PFSK-1 (cell line): ENCODE results near the gene LGALS3BP.

Experiments
- FOXP2 ChIP-seq: optimal IDR thresholded peaks from 2 replicates; pipeline ENCODE3; 2011; ENCODE audit warnings: borderline replicate concordance, control low read depth, inconsistent platforms; ENCODE audit not compliant: insufficient read depth; ENCODE audit errors: extremely low read length, extremely low read depth
- POLR2AphosphoS5 ChIP-seq: IDR thresholded peaks from 2 replicates; pipeline ENCODE4 v1.6.1; 2012; ENCODE audit warnings: low read depth, mild to moderate bottlenecking, control low read depth, low read length, moderate library complexity
- REST ChIP-seq, 2 experiments: IDR thresholded peaks; 2 replicates each; pipeline versions ENCODE4 v1.6.1 to v1.8.0; 2011 to 2012; ENCODE audit warnings: low read depth in 2 of 2, low read length in 2 of 2, control low read depth in 1 of 2, inconsistent platforms in 1 of 2, mild to moderate bottlenecking in 1 of 2, moderate library complexity in 1 of 2; ENCODE audit not compliant: insufficient read depth in 1 of 2
- SIN3A ChIP-seq: IDR thresholded peaks from 2 replicates; pipeline ENCODE4 v1.6.1; 2012; ENCODE audit warnings: mild to moderate bottlenecking, low read length, moderate library complexity, borderline replicate concordance; ENCODE audit not compliant: insufficient read depth
- TAF1 ChIP-seq: IDR thresholded peaks from 2 replicates; pipeline ENCODE4 v1.6.1; 2012; ENCODE audit warnings: low read length, control low read depth, borderline replicate concordance; ENCODE audit not compliant: insufficient read depth

Gene LGALS3BP

GRCh38 chr17:78973792-78974520 is 5.8 kb downstream of the LGALS3BP start:
- 0 out of 2 replicates have a peak, but pooled peaks have one; percentile 35 for TF ChIP-seq POLR2AphosphoS5
- no peak for TF ChIP-seq REST (IDR thresholded peaks at IDR 0.05; ENCODE audit: insufficient read depth in 1 of 2, low read depth in 2 of 2, low read length in 2 of 2)

- no peak for TF ChIP-seq TAF1
- TF ChIP-seq REST (IDR thresholded peaks at IDR 0.05; ENCODE audit: insufficient read depth in 1 of 2, low read depth in 2 of 2, low read length in 2 of 2): no peak
- no peak for TF ChIP-seq POLR2AphosphoS5
- TF ChIP-seq SIN3A: no peak
- TF ChIP-seq FOXP2: no peak
Observed at GRCh38 chr17:78973196-78973595, 6.5 kb downstream of the LGALS3BP start.

- no peak; the same call in 1 of the 2 replicates for TF ChIP-seq POLR2AphosphoS5
Observed at GRCh38 chr17:78972507-78973105, 7.1 kb downstream of the LGALS3BP start.

GRCh38 chr17:78971756-78972506 is 7.8 kb downstream of the LGALS3BP start:
- TF ChIP-seq REST (IDR thresholded peaks at IDR 0.05; ENCODE audit: insufficient read depth in 1 of 2, low read depth in 2 of 2, low read length in 2 of 2): no peak
- TF ChIP-seq SIN3A: no peak
- no peak for TF ChIP-seq FOXP2
- 0 out of 2 replicates have a peak, but pooled peaks have one; percentile 43 for TF ChIP-seq POLR2AphosphoS5
- TF ChIP-seq TAF1: no peak

- no peak for TF ChIP-seq FOXP2
- no peak for TF ChIP-seq TAF1
- TF ChIP-seq SIN3A: no peak
- no peak for TF ChIP-seq POLR2AphosphoS5
- no peak for TF ChIP-seq REST (IDR thresholded peaks at IDR 0.05; ENCODE audit: insufficient read depth in 1 of 2, low read depth in 2 of 2, low read length in 2 of 2)
Observed at GRCh38 chr17:78970834-78971755, 8.6 kb downstream of the LGALS3BP start.
